Gastroesophageal sphincter (tissue), 3 donors: ENCODE results near the gene PPP2R2B.

Source experiments
- POLR2A ChIP-seq, 2 donors: fragments of 450-650 bp; IDR thresholded peaks; one replicate each; pipeline ENCODE4 v1.6.1; 2017; ENCODE audit warnings: antibody characterized with exemption in 2 of 2, mild to moderate bottlenecking in 2 of 2, moderate library complexity in 1 of 2
- TF ChIP-seq, protein P1 (sequence below), 4 experiments: fragments of 200-600 bp in 2 of 4; fragments of 450-650 bp in 2 of 4; sonication (generic) in 1 of 4; IDR thresholded peaks; one replicate each; pipeline ENCODE4 v1.5.1; 2017 to 2019; ENCODE audit warnings: antibody characterized with exemption in 4 of 4, mild to moderate bottlenecking in 2 of 4, moderate library complexity in 2 of 4

DNA sequence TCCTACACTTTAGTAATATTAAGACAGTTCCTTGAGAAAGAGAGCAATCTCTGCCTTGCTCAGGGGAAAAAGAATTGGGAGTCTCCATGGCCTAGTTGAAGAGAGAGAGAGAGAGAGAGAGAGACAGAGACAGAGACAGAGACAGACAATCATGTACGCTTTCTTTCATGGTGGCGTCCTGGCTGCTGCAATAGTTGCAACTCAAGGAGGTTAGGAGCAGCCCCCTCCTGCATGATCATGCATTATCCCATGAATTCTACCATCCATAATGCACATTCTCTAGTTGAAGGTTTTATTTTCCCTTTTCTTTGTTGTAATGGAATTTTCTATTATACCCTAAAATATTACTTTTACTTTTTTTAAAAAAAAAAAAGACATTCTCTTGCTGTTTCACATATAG, 50.7 kb downstream of the PPP2R2B start:
- TF ChIP-seq, protein P1, sequence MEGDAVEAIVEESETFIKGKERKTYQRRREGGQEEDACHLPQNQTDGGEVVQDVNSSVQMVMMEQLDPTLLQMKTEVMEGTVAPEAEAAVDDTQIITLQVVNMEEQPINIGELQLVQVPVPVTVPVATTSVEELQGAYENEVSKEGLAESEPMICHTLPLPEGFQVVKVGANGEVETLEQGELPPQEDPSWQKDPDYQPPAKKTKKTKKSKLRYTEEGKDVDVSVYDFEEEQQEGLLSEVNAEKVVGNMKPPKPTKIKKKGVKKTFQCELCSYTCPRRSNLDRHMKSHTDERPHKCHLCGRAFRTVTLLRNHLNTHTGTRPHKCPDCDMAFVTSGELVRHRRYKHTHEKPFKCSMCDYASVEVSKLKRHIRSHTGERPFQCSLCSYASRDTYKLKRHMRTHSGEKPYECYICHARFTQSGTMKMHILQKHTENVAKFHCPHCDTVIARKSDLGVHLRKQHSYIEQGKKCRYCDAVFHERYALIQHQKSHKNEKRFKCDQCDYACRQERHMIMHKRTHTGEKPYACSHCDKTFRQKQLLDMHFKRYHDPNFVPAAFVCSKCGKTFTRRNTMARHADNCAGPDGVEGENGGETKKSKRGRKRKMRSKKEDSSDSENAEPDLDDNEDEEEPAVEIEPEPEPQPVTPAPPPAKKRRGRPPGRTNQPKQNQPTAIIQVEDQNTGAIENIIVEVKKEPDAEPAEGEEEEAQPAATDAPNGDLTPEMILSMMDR (IDR thresholded peaks at IDR 0.05) = no peak
- no peak for TF ChIP-seq POLR2A (IDR thresholded peaks at IDR 0.05)
